Caco-2 (cell line): ENCODE measurements around the gene MEP1B. TPM values are rescaled to one million over a fixed set of nuclear protein-coding genes. Genes with fewer than 3 reads are reported as not detected.

ENCODE experiments used
- BruUV-seq: library from RNA; stranded (reverse); fragments of 400-500 nt; replicated peaks from 2 replicates; lab custom pipeline; 2021; lab: Mats Ljungman, UMichigan
- CTCF ChIA-PET: fragments of 300-600 bp; sonication (Branson Sonifier 250); formaldehyde crosslinking; loops from one replicate; lab custom pipeline; 2022; ENCODE audit warnings: antibody characterized with exemption; lab: Charles Lee
- POLR2A ChIA-PET: fragments of 300-600 bp; sonication (Branson Sonifier 250); formaldehyde crosslinking; loops from one replicate; lab custom pipeline; 2022; ENCODE audit warnings: antibody characterized with exemption; lab: Charles Lee
- DNase-seq, 2 experiments: peaks; one replicate each; pipeline versions ENCODE4 v3.0.0 to v3.0.0-alpha.2; 2020 to 2022
- H3K27me3 ChIP-seq: replicated peaks from 2 replicates; pipeline ENCODE4 v1.6.0; 2011; ENCODE audit warnings: low read length; ENCODE audit not compliant: control insufficient read depth, insufficient read depth
- H3K36me3 ChIP-seq: 2 replicates; pipeline ENCODE4 v1.5.1; 2011; ENCODE audit warnings: low read length; ENCODE audit not compliant: control insufficient read depth, insufficient read depth
- H3K4me1 ChIP-seq: fragments of 250-450 bp; sonication (Bioruptor Pico); 2 replicates; pipeline ENCODE4 v1.5.1; 2020; ENCODE audit warnings: mild to moderate bottlenecking
- H3K4me3 ChIP-seq: 2 replicates; pipeline ENCODE4 v1.5.1; 2011; ENCODE audit warnings: low read depth, mild to moderate bottlenecking, control low read depth, low read length
- H3K9me3 ChIP-seq: fragments of 250-450 bp; sonication (Bioruptor Pico); 2 replicates; pipeline ENCODE4 v1.5.1; 2020; ENCODE audit warnings: mild to moderate bottlenecking, moderate library complexity
- H3K27ac Mint-ChIP-seq: one replicate; pipeline ENCODE4 v1.8.0; 2022; ENCODE audit warnings: mixed read lengths; ENCODE audit not compliant: unreplicated experiment
- H3K27me3 Mint-ChIP-seq: one replicate; pipeline ENCODE4 v1.8.0; 2022; ENCODE audit warnings: mixed read lengths; ENCODE audit not compliant: insufficient read depth, unreplicated experiment
- H3K36me3 Mint-ChIP-seq: one replicate; pipeline ENCODE4 v1.8.0; 2022; ENCODE audit warnings: mild to moderate bottlenecking, mixed read lengths; ENCODE audit not compliant: insufficient read depth, unreplicated experiment
- H3K4me1 Mint-ChIP-seq: one replicate; pipeline ENCODE4 v1.8.0; 2022; ENCODE audit warnings: low read depth, mixed read lengths; ENCODE audit not compliant: unreplicated experiment
- H3K4me3 Mint-ChIP-seq: one replicate; pipeline ENCODE4 v1.8.0; 2022; ENCODE audit warnings: mild to moderate bottlenecking, moderate library complexity, mixed read lengths; ENCODE audit not compliant: unreplicated experiment
- H3K9me3 Mint-ChIP-seq: one replicate; pipeline ENCODE4 v1.8.0; 2022; ENCODE audit warnings: mixed read lengths; ENCODE audit not compliant: unreplicated experiment
- intact Hi-C: fragments of 100-400 bp; cut with micrococcal nuclease; formaldehyde crosslinking; loops from one replicate; pipeline ENCODE4 v1.10.0; 2022; ENCODE audit not compliant: unreplicated experiment
- total RNA-seq: library from RNA; stranded (reverse); gene quantifications from 2 replicates; pipeline ENCODE4 v1.2.3, GENCODE V29; 2022
- TF ChIP-seq, protein P1 (sequence below), 2 experiments: fragments of 200-600 bp in 1 of 2; IDR thresholded peaks; 1 replicate in 1 of 2; 2 replicates in 1 of 2; pipeline versions ENCODE4 v1.5.1 to v1.8.0; 2011 to 2022; ENCODE audit warnings: antibody characterized with exemption in 1 of 2, control low read depth in 1 of 2, inconsistent platforms in 1 of 2, low read depth in 1 of 2, low read length in 1 of 2, mild to moderate bottlenecking in 1 of 2, moderate library complexity in 1 of 2; ENCODE audit not compliant: insufficient read depth in 1 of 2, severe bottlenecking in 1 of 2, unreplicated experiment in 1 of 2

MEP1B gene
- total RNA-seq, 1 experiment from 2014 or later = not detected

DNA sequence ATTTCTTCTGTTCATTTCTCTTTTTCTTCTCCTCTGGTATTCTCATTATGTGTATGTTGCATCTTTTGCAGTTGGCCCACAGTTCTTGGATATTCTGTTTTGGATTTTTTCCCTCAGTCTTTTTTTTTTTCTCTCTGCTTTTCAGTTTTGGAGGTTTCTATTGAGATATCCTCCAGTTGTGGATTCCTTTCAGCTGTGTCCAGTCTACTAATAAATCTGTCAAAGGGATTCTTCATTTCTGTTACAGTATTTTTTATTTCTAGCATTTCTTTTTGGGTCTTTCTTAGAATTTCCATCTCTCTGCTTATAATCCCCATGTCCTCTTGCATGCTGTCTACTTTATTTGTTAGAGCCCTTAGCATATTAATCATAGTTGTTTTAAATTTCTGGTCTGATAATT is 6.3 kb upstream of the MEP1B start:
- Mint-ChIP-seq H3K36me3 (no peaks in the 10 kb centered on the region), H3K4me1 (no peaks in the 10 kb centered on the region), H3K9me3 (no peaks in the 10 kb centered on the region), H3K4me3 (no peak overlapping the region), H3K27ac (no peak overlapping the region), H3K27me3 (no peaks in the 10 kb centered on the region)
- POLR2A ChIA-PET = no interaction called here
- H3K4me3 ChIP-seq = no peak overlapping the region
- BruUV-seq = no TSS peak
- DNase-seq = no peak
- no peaks in the 10 kb centered on the region for H3K27me3 ChIP-seq
- TF ChIP-seq, protein P1, sequence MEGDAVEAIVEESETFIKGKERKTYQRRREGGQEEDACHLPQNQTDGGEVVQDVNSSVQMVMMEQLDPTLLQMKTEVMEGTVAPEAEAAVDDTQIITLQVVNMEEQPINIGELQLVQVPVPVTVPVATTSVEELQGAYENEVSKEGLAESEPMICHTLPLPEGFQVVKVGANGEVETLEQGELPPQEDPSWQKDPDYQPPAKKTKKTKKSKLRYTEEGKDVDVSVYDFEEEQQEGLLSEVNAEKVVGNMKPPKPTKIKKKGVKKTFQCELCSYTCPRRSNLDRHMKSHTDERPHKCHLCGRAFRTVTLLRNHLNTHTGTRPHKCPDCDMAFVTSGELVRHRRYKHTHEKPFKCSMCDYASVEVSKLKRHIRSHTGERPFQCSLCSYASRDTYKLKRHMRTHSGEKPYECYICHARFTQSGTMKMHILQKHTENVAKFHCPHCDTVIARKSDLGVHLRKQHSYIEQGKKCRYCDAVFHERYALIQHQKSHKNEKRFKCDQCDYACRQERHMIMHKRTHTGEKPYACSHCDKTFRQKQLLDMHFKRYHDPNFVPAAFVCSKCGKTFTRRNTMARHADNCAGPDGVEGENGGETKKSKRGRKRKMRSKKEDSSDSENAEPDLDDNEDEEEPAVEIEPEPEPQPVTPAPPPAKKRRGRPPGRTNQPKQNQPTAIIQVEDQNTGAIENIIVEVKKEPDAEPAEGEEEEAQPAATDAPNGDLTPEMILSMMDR (IDR thresholded peaks at IDR 0.05; ENCODE audit: insufficient read depth in 1 of 2, low read depth in 1 of 2, low read length in 1 of 2, severe bottlenecking in 1 of 2, unreplicated experiment in 1 of 2) = no peak
- intact Hi-C loops = no loop called here
- H3K4me1 ChIP-seq = no peaks in the 10 kb centered on the region
- H3K9me3 ChIP-seq = no peaks in the 10 kb centered on the region
- CTCF ChIA-PET = no interaction called here
- H3K36me3 ChIP-seq = no peaks in the 10 kb centered on the region

DNA sequence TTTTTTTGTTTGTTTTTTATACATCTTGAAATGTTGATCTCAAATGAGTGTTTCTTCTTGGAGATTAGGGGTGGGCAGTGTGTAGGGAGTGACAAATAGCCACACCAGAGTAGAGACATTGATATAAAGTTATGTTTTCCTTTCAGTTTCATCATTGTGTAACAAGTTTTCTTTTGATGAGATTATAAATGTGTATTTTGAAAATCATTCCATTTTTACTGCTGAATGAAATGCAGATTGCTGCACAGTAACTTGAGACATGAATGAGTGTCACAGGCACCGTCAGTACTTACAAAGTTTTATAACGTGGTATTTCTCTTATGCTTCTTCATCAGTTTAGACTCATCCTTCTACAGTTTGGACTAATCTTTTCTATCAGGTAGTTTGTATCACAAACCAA is 370 bp downstream of the MEP1B start:
- DNase-seq = no peak
- Mint-ChIP-seq H3K27me3 (no peaks in the 10 kb centered on the region), H3K27ac (no peak overlapping the region), H3K4me1 (no peaks in the 10 kb centered on the region), H3K36me3 (no peaks in the 10 kb centered on the region), H3K9me3 (no peaks in the 10 kb centered on the region), H3K4me3 (no peak overlapping the region)
- Histone ChIP-seq H3K9me3 (no peaks in the 10 kb centered on the region), H3K4me3 (no peak overlapping the region), H3K27me3 (no peaks in the 10 kb centered on the region), H3K4me1 (no peaks in the 10 kb centered on the region), H3K36me3 (no peaks in the 10 kb centered on the region)
- BruUV-seq = no TSS peak
- ChIA-PET POLR2A (no interaction called here), CTCF (no interaction called here)
- intact Hi-C loops = no loop called here
- TF ChIP-seq, protein P1 (IDR thresholded peaks at IDR 0.05; ENCODE audit: insufficient read depth in 1 of 2, low read depth in 1 of 2, low read length in 1 of 2, severe bottlenecking in 1 of 2, unreplicated experiment in 1 of 2) = no peak

DNA sequence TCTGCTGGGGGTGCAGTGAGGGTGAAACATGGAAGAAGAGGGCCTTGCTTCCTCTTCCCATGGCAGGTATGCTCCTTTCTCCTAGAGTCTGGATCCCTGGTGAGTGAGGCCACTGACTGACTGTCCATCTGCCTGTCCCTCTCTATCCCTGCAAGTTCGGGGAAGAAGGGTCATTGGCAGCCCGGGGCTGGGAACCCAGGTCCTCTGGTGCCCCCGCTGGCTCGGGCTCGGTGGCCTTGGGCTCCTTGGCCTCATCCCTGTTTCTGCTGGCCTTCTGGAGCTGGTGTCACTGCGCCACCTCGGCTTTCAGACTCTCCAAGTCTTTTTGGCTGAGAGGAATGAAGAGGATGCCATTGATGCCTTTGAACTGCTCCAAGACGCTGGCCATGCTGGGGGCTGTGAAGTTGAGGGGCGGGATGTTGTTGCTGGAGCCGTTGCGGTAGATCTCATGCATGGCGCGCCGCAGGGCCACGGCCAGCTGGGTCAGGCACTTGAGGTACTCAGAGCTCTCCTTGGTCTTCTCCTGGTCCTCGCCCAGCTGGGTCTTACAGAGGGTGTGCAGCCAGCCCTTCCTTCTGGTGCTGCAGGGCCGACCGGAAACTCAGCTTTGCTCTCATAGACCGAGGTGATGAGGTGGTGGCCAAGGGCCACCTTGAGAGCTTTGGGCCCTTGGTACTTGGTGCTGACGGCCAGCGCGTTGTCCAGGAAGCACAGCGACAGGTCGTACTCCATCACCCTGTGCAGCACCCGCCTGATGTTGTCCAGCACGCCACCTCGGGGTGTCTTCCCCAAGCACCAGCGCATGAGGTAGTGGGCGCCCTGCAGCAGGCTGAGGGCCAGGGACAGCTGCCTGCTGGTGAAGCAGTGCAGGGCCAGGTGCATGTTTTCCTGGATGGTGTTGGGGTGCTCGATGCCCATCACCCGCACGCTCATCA is 6.3 kb downstream of the MEP1B start:
- Mint-ChIP-seq H3K36me3 (no peaks in the 10 kb centered on the region), H3K9me3 (no peaks in the 10 kb centered on the region), H3K27ac (no peak overlapping the region), H3K4me3 (no peak overlapping the region), H3K27me3 (no peaks in the 10 kb centered on the region), H3K4me1 (no peaks in the 10 kb centered on the region)
- Histone ChIP-seq H3K27me3 (no peaks in the 10 kb centered on the region), H3K4me3 (no peak overlapping the region), H3K9me3 (no peaks in the 10 kb centered on the region), H3K36me3 (no peaks in the 10 kb centered on the region), H3K4me1 (no peaks in the 10 kb centered on the region)
- intact Hi-C loops = no loop called here
- TF ChIP-seq, protein P1 (IDR thresholded peaks at IDR 0.05; ENCODE audit: insufficient read depth in 1 of 2, low read depth in 1 of 2, low read length in 1 of 2, severe bottlenecking in 1 of 2, unreplicated experiment in 1 of 2) = no peak
- DNase-seq = no peak
- POLR2A ChIA-PET = no interaction called here
- CTCF ChIA-PET = no interaction called here
- no TSS peak for BruUV-seq
